Inflammatory macrophage treated with lipopolysaccharide for 1 hour (primary cell): Measurements from ENCODE around the gene CXCL13.
A peak's percentile ranks its signal among the peaks of the same experiment; 100 is the strongest.
"Not testable (repeated sequence)": the region's sequence is repeated elsewhere in the genome, so short reads cannot be mapped to it uniquely, and the experiment has no call there.

Source experiments
- DNase-seq, 2 donors: peaks; one replicate each; pipeline ENCODE4 v3.0.0-alpha.2; 2020 to 2022

The CXCL13 gene, protein sequence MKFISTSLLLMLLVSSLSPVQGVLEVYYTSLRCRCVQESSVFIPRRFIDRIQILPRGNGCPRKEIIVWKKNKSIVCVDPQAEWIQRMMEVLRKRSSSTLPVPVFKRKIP

DNA sequence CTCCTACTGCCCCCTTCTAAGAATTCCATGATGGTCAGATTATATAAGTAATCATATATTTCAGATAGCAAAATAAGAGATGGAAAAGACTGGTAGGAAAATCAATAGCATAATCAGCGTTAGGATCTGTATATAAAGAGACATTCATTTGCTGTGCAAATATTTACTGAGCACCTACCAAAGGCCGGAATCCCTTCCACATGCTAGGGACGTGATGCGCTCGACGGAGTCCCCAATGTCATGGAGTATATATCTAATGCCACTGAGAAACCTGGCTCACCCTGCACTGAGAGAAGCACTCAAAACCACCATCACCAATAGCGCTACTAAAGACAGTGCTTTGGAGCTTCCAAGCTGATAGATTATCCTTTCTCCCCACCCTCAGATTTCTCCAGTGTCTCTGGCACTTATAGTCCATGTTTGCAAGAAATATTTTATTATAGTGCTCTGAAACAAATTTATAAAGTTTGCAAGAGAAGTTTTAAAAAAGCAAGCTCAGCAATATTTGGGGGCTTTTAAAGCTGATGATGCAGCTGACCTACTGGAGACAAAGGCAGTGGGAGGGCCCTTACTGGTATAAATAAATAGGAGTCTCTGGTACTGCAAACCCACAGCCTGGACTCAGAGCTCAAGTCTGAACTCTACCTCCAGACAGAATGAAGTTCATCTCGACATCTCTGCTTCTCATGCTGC, at the start of gene CXCL13:
Gene CXCL13, plus strand, starts transcription at position 611 of the 693 bp plus-strand sequence. Its CDS starts 46 bp downstream, at position 657.
- DNase-seq, result no peak

DNA sequence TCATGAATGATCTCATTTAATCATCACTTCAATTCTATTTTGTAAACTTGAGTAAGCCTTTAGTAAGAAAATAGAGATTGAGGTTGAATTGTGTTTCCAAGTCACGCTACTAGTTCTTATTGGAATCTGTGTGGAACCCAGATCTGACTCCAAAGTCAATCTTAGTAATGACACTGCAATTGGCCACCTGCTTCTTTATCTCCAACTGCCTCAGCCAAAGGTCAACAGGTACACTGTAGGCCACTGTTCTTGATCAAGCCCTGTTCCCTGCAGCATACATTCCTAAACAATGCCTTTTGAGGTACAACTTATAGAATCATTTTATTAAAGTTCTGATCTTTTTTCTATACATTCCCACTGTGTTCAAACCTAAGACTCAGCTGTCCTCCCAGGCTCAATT, 45.5 kb upstream of the CXCL13 start:
- no peak for DNase-seq

DNA sequence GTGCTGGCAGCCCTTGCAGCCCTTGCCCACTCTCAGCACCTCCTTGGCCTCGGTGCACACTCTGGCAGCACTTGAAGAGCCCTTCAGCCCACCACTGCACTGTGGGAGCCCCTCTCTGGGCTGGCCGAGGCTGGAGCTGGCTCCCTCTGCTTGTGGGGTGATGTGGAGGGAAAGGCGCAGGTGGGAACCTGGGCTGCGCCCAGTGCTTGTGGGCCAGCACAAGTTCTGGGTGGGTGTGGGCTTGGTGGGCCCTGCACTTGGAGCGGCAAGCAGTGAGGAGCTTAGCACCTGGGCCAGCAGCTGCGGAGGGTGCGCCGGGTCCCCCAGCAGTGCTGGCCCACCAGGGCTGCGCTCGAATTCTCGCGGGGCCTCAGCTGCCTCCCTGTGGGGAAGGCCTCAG, 43.9 kb upstream of the CXCL13 start:
- DNase-seq, result not testable (repeated sequence)

DNA sequence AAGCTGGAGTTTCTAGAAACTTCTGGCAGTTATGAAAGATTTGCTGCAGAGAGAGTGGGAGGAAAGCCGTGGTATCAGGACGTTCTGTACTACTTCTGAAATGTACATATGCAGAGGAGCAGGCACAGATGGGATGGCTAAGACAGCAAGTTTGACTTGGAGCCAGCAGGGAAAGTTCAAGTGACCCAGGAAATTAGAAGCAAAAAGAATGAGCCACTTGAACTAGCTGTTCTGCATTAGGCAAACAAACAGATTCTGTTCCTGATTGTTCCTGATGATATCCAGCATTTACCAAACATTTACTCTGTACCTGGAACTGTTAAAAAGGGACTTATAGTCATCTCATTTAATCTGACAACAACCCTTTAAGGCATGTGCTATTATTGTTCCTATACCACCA, 41.4 kb upstream of the CXCL13 start:
- no peak for DNase-seq

DNA sequence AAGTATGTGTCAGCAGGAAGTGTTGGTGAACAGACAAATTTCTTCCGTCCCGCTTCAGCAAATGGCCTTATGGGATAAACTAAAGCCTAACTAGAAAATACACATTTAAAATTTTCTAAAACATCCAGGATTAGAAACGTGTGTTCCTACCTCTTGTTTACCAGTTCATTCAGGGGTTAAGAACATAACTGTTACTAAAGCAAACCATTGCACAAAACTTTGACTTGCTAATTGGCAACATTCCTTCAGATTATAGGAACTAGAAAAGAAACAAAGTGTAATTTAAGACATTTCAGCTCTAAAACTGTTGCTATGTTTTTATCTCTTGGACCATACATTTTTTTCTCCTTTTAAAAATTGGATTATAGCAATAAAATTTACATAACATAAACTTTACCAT, 39.5 kb upstream of the CXCL13 start:
- DNase-seq, result no peak

DNA sequence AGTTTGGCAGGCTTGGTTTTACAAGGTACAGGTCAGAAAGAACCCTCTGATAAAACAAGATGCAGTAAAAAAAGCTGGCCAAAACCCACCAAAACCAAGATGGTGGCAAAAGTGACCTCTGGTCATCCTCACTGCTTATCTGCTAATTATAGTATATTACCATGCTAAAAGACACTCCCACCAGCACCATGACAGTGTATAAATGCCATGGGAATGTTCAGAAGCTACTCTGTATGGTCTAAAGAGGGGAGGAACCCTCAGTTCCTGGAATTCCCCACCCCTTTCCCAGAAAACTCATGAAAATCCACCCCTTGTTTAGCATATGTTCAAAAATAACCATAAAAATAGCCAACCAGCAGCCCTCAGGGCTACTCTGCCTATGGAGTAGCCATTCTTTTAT, 38.1 kb upstream of the CXCL13 start:
- DNase-seq, result no peak

DNA sequence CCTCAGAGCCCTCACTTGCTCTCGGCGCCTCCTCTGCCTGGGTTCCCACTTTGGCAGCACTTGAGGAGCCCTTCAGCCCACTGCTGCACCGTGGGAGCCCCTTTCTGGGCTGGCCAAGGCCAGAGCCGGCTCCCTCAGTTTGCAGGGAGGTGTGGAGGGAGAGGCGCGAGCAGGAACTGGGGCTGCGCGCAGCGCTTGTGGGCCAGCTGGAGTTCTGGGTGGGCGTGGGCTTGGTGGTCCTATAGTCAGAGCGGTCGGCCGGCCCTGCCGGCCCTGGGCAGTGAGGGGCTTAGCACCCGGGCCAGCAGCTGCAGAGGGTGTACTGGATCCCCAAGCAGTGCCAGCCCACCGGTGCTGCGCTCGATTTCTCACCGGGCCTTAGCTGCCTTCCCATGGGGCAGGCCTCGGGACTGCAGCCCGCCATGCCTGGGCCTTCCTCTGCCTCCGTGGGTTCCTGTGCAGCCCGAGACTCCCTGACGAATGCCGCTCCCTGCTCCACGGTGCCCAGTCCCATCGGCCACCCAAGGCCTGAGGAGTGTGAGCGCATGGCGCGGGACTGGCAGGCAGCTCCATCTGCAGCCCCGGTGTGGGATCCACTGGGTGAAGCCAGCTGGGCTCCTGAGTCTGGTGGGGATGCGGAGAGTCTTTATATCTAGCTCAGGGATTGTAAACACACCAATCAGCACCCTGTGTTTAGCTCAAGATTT, 35.0 kb upstream of the CXCL13 start:
- DNase-seq, result not testable (repeated sequence)

DNA sequence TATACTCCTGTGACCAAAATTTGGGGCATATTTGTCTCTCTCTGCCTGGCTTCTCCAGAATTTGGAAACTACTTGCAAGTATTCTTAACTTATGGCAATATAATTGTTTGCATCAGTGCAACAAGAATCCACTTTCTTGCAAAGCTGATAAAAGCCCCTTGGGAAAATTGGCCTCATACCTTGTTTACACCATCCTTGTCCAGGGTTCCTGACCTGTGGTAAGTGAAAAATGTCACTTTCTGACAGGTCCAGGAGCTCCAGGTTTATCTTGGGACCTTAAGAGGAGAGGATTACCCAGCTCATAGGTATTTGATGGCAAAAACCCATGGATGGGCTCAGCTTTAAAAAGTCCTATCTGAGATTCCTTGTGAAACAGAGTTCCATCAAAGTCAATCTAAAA, 29.3 kb upstream of the CXCL13 start:
- no peak for DNase-seq

DNA sequence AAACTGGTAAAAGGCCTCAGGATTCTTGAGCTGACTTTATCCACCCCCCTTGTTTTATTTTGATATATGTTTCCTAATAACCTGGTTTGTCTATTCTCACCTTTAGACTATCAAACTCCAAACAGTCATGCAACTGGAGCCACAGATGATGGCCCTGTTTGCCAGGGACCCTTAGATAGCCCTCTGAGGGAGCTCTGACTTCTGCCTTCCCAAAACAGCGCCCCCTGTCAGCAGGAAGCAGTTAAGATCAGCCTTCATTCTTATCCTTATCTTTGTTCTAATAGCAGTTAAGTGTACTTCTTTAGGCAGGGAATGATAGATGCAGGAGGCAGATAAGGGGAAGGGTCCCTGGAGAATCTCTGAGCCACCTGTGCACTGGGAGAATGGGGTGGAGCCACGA, 27.5 kb upstream of the CXCL13 start:
- DNase-seq, result no peak

DNA sequence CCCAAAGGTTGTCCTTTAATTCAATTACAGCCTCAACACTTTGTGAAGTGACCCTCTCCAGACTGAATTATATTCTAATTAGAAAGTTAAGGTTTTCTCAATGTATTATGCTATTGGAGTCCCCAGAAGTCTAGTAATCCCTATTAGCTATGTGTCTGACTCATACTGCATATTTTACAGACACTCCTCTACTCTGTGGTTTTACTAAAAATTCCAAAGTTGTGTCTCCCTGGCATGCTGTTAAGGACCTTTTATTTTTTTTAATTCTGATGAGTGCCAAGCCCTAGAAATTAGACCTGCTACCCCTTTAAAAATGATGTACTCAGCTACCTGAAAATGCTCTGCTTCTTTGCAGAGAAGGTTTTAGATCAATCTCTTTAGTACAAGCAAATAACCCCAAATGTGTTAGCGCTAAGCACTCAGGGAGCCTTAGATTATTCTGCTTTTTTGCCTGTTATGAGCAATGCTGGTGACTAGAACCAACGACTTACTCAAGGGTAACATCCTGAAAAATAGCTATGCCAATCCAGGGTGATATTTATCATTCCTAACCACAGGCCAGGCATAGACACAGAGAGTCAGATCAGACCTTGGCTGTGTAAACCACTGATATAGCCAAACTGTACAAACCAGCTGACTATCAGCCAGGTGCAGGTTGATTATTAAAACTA, 26.1 kb upstream of the CXCL13 start:
- DNase-seq, result peak in 1 of 2 donors; percentile 11

DNA sequence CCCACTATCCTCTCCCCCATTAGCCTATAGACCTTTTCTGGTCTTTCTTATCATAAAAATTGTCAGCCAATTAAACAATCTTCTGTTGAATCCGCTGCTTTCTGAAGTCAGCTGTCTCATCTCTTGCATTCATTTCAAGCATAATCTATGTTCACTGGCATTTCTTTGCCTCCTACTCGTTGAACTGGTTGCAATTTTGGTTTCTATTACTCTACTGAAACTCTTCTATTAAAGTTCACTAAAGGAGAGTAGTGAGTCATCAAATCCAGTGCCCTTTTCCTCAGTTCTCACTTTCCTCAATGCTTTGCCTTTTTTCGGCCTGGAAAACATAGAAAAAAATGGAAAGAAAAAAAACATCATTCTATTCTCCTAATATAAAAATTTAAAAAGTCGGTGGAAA, 23.9 kb upstream of the CXCL13 start:
- no peak for DNase-seq

DNA sequence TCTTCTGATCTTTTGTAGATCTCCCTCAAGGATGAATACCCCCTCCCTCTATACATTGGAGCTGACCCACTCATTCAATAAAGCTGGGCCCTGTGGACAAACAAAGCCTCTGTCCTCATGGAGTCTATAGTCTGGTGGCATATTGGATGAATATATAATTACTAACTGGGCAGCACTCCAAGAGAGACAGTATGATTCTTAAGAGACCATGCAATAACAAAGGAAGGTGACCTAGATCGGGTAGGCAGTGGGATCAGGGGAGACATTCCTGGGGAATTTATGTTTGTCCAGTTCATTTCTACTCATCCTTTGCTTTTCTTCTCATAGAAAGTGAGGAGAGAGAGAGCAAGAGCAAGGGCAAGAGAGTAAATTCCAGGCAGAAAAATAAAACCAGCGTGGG, 23.5 kb upstream of the CXCL13 start:
- no peak for DNase-seq

DNA sequence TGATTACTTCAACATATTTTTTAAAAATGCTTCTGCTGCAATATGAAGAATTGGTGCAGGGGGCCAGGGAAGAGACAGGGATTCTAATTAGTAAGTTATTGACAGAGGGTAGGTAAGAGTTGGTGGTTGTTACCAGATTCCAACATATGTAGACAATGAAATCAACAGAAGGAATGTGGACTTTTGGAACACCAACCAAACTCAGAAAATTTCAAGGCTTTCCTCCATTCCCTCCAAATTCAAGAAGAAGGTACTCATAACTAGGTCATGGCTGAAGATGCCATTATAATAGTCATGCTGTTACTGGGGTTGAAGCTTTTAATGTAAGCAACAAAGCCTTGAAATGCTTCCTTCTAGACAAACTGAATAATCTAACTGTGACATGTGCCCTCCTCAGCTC, 22.9 kb upstream of the CXCL13 start:
- no peak for DNase-seq

DNA sequence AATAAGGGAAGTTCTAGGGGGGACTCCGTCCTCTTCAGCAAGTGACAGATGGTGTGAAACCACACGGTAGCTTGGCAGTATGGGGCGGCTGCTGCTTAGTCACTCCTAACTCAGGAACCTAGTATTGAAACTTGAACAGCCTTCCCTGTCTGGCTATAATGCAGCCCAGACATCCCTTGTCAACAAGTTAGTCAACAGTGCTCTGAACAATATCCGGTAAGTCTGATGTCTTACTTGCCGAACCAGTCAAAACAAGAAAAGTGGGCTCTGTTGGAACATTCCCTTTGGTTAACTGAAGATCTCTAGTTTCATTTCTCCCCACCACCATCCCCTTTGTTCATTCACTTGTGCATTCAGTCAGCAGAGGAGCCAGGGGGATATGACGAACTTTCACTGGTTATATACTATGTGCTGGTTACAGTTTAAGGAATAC, 18.7 kb upstream of the CXCL13 start:
- peak; percentile 9 to 23 for DNase-seq

DNA sequence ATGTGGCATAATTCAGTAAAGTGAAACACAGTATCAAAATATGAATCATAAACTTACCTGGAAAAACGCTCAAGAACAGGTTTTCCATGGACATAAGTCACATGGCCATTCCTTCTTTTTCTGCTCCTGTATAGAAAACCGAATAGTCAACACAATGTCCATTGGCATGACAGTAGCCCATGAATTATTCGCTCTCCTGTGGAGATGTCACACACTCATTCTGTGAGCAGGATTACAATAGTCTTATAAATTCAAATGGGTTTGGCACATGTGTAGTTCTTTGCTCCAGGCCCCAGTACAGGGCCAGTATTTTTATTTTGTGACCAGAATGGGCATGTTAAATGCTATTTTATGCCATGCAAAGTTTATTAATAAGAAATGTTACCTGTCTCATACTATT, 15.1 kb upstream of the CXCL13 start:
- DNase-seq, result no peak

DNA sequence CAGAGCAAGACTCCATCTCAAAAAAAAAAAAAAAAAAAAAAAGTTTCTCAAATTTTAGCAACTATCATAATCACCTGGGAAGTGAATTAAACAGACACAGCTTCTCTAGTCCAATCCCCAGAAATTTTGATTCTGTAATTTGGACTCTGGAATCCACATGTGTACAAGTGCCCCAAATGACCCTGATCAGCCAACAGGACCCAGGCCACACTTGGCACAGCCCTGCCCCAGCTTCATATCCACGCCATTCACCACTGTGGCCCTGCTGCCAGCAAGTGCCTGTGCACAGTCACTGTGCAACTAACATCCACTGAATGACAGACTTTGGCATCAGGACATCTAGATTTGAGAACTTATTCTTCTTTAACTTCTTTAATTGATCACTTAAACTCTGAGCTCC, 14.1 kb upstream of the CXCL13 start:
- no peak for DNase-seq

DNA sequence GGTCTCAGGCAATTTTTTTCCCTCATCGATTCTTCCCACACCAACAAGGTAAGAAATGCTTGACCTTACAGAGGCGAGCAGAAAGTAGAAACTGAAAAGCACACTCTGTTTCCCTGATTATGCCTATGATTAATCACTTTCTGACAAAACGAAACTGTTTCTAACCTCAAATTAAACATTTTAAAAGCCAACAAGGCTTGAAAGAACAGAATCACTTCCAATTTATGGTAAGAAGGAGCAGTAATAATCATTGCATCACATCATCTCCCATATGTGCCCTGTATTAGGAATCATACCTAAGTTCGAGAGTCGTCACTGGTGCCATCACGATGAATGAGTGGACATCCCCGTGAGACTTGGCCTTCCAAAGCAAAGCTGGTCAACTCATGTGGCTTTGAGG, 12.5 kb upstream of the CXCL13 start:
- no peak for DNase-seq

DNA sequence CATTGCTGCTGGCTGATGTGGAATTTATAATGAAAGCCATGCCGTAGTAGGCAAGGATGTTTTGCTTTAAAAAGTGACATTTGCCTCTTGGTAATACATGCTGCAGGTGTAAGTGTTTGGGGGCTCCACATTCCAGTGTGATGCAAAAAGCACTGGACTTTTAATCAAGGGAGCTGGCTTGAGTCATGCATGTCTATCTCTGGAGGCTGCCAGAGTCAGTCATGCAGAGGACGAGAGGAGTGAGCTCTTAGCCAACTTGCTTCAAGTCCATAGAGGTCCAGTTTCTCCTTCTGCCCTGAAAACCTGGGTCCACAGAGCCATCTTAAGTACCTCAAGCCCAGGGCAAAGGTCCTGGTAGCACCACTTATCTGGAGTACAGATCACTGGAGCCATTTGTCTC, 11.6 kb upstream of the CXCL13 start:
- no peak for DNase-seq

DNA sequence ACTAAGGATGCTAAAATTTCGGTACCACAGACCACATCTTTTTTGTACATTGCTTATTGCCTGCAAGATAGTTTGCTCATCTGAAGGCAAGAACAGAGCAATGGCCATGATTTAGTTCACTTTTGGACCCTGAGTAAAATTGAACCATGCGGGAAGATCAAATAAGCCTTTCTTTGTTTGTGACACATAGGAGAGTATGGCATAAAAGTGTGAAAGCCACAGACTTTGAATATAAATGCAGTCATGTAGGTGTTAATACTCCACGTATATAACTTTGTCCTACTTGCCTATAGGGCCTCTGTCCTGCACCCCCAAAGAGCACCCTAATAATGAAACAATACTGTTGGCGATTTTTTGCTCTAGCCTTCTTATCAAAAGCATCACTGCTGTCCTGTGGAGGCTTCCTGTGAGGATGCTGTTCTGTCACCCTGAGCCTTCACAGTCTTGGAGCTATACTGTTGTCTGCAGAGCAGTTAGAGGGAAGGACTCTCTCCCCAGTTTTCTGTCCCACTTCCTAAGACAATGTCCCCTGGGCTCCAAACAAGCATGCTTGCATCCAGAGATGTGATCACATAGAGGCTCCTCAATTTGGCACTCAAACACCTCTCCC, 10.2 kb upstream of the CXCL13 start:
- DNase-seq, result no peak

DNA sequence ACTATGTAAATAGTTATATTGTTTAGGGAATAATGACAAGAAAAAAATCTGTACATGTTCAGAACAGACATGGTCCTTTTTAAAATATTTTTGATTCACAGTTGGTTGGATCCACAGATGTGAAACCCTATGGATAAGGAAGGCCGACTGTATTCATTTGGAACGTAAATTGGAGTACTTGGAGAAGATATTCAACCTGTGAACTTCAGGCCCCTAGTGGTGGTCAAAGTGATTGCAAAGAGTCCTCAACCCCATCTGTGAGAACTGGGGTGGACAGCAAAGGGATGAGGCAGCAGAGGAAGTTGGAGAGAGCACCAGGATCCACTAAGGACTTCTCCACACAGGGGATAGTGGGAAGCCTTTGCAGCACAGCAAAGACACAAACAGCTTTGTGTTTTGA, 6.2 kb upstream of the CXCL13 start:
- peak; percentile 5 to 21 for DNase-seq

DNA sequence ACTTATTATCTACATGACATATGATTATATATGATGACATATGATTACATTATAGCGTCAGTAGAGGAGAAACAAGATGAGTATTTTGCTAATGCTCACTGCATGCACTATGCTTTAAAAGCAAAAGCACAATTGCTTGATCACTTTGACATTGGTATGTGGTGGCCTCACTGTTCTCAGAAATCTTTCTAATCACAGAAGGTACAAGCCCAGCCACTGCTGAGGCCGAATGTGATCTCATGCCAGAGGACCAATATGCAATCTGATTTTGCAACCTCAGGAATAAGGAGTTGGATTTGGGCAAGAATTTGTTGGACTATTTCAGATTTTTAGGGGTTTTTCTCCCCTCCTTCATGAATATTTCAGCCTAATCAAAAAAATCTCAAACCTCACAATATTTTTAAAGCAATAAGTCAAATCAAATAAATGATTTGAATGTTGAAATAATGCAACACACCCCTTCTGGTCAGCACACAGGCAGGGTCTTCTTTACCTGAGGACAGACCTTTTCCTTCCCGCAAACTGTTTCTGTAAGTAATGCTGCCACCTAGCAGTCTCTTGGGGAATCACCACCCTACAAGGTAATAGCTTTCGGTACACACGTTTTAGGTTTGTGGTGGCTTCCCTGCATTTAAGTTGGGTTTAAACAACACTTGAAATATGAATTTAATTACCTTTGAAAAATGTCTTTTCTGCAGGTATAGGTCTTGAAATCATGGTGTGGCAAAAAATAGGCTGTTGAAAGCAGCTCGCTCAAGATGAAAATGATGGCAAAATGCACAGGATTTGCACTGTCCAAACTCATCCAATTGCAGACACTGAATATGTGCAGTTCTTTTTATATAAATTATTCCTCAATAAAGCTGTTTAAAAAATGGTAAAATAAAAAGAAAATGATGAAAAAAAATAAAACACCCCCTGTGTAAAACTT, 4.8 kb upstream of the CXCL13 start:
- DNase-seq, result peak; percentile 8 to 22

DNA sequence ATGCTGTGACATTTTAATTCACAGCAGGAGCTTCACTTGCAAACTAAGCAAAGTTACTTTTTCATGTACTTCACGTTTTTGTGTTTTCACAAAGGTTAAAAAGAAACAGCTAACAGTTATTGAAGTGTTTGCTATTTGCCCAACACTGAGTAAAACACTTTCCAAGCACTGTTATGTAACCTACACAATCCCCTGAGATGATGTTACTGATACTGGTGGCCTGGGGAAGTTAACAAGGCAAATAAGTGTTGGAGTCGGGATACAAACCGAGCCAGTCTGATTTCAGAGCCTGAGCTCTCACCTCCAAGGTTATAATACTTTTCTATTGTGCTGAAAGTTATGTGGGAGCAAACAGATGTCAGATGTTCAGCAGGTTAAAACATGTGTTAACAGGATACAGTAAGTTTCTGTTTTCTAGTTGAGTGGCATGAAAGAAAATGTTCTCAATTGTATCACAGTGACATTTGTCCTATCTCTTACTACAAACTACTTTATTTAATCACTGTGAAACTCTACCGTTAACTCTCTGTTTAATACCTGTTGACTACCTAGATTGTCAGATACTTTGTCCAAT, 3.9 kb upstream of the CXCL13 start:
- no peak for DNase-seq
